ENCODE measurements around the gene PEX3.

The PEX3 gene

DNA sequence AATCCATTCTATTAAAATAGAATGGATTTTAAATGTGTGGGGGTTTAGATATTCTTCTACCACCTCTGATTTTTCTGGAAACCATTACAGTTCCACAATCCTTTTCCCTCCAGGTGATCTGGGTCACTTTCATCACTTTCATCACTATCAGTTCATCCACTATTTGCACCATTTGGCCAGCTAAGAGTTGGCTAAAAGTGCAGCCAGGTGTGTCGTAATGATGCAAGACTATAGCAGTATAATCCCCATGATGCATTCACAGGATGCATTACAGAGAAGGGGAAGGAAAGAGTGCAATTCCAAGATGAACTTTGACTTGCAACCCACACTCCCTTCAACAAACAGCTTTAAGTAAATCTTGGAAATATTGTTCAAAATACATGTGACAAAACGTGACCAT, 56.0 kb downstream of the PEX3 start:
- TF ChIP-seq, protein P1, sequence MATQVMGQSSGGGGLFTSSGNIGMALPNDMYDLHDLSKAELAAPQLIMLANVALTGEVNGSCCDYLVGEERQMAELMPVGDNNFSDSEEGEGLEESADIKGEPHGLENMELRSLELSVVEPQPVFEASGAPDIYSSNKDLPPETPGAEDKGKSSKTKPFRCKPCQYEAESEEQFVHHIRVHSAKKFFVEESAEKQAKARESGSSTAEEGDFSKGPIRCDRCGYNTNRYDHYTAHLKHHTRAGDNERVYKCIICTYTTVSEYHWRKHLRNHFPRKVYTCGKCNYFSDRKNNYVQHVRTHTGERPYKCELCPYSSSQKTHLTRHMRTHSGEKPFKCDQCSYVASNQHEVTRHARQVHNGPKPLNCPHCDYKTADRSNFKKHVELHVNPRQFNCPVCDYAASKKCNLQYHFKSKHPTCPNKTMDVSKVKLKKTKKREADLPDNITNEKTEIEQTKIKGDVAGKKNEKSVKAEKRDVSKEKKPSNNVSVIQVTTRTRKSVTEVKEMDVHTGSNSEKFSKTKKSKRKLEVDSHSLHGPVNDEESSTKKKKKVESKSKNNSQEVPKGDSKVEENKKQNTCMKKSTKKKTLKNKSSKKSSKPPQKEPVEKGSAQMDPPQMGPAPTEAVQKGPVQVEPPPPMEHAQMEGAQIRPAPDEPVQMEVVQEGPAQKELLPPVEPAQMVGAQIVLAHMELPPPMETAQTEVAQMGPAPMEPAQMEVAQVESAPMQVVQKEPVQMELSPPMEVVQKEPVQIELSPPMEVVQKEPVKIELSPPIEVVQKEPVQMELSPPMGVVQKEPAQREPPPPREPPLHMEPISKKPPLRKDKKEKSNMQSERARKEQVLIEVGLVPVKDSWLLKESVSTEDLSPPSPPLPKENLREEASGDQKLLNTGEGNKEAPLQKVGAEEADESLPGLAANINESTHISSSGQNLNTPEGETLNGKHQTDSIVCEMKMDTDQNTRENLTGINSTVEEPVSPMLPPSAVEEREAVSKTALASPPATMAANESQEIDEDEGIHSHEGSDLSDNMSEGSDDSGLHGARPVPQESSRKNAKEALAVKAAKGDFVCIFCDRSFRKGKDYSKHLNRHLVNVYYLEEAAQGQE (IDR thresholded peaks at IDR 0.05; ENCODE audit: insufficient read depth in 1 of 2, low read depth in 2 of 2, low read length in 2 of 2) = no peak
- no peak for TF ChIP-seq POLR2AphosphoS5 (IDR thresholded peaks at IDR 0.05; ENCODE audit: low read depth, low read length)

DNA sequence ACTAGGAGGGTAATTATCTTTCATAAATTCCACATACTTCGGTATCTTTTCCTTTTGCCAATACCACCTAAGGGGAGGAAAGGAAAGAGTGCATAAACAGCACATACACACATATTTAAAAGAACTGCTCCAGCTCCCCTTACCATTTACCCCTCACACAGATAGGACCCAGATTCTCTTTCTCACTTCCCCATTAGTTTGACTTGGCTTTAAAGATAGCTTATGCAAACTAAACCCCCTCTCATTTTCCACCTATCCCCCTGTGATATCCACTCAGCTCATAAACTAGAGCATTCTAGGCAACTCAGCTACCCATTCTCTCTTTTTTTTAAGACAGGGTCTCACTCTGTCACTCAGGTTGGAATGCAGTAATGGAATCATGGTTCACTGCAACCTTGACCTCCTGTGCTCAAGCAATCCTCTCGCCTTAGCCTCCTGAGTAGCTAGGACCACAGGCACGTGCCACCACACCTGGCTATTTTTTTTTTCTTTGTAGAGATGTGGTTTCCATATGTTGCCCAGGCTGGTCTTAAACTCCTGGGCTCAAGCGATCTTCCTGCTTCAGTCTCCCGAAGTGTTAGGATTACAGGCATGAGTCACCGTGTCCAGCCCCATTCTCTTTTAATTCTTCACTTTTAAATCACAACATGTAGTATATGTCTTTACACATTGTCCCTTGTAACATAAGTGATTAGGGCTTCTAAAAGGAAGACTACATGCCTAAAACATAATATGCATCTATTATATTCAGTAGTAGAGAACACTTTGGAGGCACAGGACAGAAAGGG, 56.9 kb downstream of the PEX3 start:
- no peak for TF ChIP-seq FOXP2 (optimal IDR thresholded peaks at IDR 0.05; ENCODE audit: borderline replicate concordance, extremely low read depth, extremely low read length, insufficient read depth)
- TF ChIP-seq, protein P1 (IDR thresholded peaks at IDR 0.05; ENCODE audit: insufficient read depth in 1 of 2, low read depth in 2 of 2, low read length in 2 of 2) = no peak
- no peak for TF ChIP-seq SIN3A (IDR thresholded peaks at IDR 0.05; ENCODE audit: borderline replicate concordance, insufficient read depth, low read length)
- no peak for TF ChIP-seq TAF1 (IDR thresholded peaks at IDR 0.05; ENCODE audit: borderline replicate concordance, insufficient read depth, low read length)
- no peak for TF ChIP-seq POLR2AphosphoS5 (IDR thresholded peaks at IDR 0.05; ENCODE audit: low read depth, low read length)

DNA sequence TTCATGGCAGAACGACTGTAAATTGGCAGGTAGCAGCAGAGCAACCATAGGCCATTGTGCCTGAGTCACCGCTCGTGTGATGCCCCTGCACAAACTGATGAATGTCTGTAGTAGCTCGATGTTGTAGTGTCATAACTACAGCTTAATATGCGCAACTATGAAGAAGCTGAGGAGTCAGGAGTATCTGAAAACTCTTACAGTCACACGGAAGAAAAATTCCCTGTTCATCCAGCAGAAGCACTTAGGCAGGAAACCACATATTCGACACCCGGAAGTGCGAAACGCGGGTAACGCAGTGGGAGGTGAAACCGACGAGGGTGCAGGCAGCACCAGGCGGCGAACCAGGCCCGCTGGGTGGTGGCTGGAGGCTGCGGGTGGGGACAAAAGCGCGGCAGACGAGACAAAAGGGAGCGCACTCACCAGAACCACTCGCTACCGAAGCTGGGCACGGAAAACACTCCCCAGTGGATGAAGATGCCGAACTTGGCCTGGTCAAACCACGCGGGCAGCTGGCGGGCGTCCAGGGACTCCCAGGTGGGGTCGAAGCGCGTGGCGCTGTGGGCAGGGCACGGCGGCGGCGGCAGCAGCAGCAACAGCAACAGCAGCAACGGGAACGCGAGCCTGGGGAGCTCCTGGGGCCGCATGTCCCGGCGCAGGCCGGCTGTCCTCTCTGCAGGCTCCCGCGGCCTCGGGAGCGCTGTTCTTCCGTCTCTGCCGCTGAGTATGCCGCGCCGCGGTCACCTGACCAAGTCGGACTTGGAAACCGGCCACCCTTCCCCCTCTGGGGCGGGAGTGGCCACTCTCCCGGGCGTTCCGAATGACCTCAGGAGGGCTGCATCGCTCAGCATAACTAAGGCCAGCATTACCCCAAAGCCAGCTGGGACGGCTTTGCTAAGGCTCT, 60.6 kb downstream of the PEX3 start, which contains the start of gene FUCA2:
FUCA2 (minus strand) TSS at position 730 of the 901 bp plus-strand sequence; CDS start at position 644, 86 bp downstream.
- TF ChIP-seq TAF1 (IDR thresholded peaks at IDR 0.05; ENCODE audit: borderline replicate concordance, insufficient read depth, low read length) = no peak

DNA sequence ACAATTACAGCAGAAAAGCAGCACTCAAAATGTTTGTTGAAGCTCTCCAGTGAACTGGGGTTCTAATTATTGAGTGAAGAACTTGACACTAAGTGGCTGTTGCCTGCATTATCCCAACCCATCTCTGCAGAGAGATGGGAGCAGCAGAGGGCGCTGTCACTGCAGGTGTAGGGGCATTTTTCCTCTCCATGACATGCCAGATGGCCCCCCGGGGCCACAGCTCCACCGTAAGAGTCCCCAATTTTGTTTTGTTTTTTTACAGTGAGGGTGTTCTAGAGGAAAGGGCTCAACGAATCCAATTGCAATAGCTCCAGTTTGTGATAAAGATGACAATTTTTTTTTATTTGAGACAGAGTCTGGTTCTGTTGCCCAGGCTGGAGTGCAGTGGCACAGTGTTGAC, 62.8 kb downstream of the PEX3 start:
- TF ChIP-seq, protein P1 (IDR thresholded peaks at IDR 0.05; ENCODE audit: insufficient read depth in 1 of 2, low read depth in 2 of 2, low read length in 2 of 2) = no peak
- TF ChIP-seq TAF1 (IDR thresholded peaks at IDR 0.05; ENCODE audit: borderline replicate concordance, insufficient read depth, low read length) = no peak
- TF ChIP-seq FOXP2 (optimal IDR thresholded peaks at IDR 0.05; ENCODE audit: borderline replicate concordance, extremely low read depth, extremely low read length, insufficient read depth) = no peak
- TF ChIP-seq POLR2AphosphoS5 (IDR thresholded peaks at IDR 0.05; ENCODE audit: low read depth, low read length) = no peak

DNA sequence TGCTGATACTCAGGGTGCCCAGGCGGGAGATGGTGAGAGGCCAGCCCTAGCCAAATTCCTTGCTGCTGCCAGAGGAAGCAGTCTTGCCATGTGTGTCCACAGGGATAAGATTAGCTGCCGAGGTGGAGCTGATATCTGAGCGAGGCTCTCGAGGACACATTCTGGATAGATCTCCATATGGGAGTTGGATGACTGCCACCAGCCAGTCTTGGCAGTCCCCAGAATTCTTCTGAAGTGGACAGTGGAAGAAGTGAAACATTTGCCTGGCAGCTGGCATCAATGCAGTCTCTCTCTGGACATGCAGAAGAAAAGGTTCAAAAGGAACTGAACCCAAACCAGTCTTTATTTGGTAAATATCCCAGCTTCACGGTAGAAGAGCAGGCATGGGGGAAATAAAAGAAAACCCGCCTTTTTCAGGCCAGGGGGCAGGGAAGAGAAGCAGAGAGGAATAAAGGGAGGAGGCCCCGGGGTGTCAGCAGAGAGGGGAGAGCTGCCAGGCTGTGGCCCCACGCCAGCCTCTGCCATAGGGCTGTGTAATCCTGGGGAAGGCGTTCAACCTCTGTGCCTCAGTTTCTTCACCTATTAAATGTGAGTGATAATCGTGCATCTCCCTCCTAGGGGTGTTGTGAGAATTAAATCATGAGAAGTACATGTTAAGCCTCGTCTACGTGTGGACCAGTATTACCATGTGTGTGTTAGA, 64.6 kb downstream of the PEX3 start:
- TF ChIP-seq SIN3A (IDR thresholded peaks at IDR 0.05; ENCODE audit: borderline replicate concordance, insufficient read depth, low read length) (no peak), POLR2AphosphoS5 (IDR thresholded peaks at IDR 0.05; ENCODE audit: low read depth, low read length) (no peak), FOXP2 (optimal IDR thresholded peaks at IDR 0.05; ENCODE audit: borderline replicate concordance, extremely low read depth, extremely low read length, insufficient read depth) (no peak)
- TF ChIP-seq, protein P1 (IDR thresholded peaks at IDR 0.05; ENCODE audit: insufficient read depth in 1 of 2, low read depth in 2 of 2, low read length in 2 of 2) = no peak
